Activated T-cell treated with anti-CD3 and anti-CD28 coated beads, Interleukin-2, amount 50 U/mL, for 48 hours (primary cell): ENCODE data around the gene CD2AP.

Source experiments
- DNase-seq, 2 experiments: peaks; one replicate each; pipeline ENCODE4 v3.0.0-alpha.2; 2020

Gene CD2AP

DNA sequence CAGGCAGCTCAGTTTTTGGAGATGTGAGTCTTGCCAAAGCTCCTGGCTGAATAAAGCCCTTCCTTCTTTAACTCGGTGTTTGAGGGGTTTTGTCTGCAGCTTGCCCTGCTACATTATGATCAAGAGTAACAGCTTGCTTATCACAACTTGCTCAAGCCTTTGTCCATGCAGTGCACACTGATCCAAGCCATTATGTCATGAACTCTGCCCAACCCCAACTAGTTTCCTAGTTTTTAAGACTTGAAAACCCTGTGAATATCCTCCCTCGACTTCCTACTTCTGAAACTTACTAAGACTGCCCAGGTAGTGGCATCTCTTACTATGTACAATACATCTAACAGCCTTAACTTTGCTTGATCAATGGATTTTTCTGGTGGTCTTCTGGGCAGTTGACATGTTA lies 170.4 kb downstream of the CD2AP start:
- no peak for DNase-seq

- DNase-seq = no peak
These were observed 173.2 kb downstream of the CD2AP start for GRCh38 chr6:47650553-47651432.

GRCh38 chr6:47651505-47651944 lies 173.9 kb downstream of the CD2AP start:
- DNase-seq = no peak

DNA sequence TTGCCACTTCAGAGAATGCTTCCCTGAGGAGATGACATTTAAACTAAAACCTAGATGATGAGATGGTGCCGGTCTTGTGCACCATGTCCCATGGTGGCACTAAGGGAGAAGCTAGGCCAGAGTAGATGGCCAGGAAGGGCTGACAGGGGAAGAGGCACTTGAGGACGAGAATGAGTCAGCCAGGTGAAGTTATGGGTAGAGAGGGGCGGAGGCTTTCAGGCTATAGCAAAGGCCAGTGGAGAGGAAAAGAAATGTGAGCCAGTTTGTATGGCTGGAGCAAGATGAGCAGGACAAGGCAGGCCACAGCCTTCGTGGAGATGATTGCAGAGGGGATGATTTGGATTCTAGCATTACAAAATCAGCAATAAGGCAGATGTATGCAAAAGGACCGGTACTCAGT lies 176.1 kb downstream of the CD2AP start:
- DNase-seq = no peak

DNA sequence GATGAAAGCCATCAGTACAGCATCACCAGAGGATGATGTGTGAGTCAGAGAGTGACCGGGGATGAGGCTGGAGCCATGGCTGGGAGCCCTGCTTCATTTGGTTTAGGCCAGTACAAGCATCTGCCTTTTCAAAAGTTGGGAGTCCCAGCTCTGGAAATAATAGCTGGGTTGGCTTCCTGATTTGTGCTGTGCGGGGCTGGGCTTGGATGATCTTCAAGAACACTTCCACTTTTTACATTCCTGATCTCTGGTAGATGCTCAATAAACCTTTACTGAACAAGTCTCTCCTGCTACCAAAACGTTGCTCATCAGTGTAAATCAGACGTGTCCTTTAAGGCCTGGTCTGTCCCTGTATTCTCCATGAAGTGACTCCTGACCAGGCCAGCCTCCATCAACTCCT lies 176.7 kb downstream of the CD2AP start:
- no peak for DNase-seq

- DNase-seq = peak; percentile 49 to 58
These were observed 178.4 kb downstream of the CD2AP start for GRCh38 chr6:47655719-47656595.

DNA sequence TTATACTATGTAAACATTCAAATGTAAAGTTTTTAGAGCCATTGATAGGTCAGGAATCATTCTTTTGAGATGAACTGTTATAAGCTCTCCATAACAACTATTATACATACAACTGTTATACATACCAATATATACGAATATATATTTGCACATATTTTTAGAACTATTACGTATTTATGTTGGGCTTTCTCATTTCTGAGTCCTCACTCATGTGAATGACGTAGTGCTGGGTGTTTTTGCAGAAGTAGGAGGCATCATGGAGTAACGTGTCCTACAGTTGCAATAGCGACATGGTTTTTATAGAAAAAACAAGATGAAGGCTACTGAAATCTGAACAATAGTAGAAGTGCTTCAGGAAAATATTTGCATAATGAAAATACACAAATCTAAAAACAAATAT lies 184.4 kb downstream of the CD2AP start:
- no peak for DNase-seq

GRCh38 chr6:47663462-47664216 lies 186.1 kb downstream of the CD2AP start:
- no peak for DNase-seq

DNA sequence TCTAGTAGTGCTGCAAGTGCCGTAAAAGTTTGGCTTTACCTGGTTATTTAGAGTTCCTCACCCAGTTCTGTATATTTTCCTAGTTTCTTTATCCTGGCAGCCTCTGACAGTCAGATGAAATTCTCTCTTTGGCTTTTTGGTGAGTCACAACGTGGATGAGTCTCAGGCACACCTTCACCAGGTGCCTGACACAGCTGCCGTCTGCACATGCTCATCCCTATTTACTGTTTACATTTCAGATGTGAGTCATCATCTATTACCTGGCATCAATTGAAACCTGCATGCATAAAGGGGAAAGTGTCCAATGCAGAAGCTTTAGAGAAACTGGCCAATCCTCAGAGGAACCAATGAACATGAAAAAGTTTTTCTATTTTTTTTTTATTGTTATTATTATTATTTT lies 187.5 kb downstream of the CD2AP start:
- DNase-seq = no peak

GRCh38 chr6:47669684-47670513 lies 192.3 kb downstream of the CD2AP start:
- DNase-seq = no peak

GRCh38 chr6:47670851-47671250 lies 193.3 kb downstream of the CD2AP start:
- DNase-seq = no peak

GRCh38 chr6:47671777-47672176 lies 194.2 kb downstream of the CD2AP start:
- DNase-seq = no peak

- no peak for DNase-seq
These were observed 195.2 kb downstream of the CD2AP start for GRCh38 chr6:47672816-47673215.

DNA sequence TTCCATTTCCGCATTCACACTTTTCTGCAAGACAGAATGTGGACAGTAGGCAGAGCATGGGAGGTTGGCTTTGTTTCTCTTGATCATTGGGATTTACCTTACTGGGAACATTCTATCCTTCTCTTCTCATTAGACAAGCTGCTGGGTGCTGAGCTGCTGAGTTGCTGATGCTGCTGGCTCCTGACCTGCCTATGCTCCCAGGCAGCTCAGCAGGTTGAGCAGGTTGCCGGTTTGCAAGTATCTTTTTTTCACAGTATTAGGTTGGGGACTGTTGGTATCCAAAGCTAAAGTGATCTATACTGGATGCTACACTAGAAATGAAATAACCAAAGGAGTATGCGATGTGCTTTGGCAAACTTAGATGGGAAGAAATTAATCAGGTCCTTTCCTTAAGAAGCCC lies 197.1 kb downstream of the CD2AP start:
- no peak for DNase-seq
